Measurements from ENCODE around the gene SNTG2.

The SNTG2 gene

DNA sequence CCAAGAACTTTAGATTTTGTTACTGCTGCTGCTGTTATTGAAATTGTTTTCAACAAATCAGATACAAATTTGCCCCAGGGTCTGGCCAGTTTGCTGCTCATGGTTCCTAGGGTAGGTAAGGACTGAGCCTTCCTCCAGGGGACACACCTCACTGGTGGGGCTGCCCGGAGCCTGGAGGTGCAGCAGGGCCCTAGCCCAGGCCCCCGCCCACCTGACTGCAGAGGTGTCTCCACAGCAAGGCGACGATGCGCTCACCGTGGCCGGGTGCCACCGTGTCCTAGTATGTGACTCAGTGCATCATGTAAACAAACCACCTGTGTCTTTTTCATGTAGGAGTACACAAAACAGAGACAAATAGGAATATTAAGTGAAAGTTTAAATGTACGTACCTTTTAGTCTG lies 309.1 kb downstream of the SNTG2 start:
- TF ChIP-seq, protein P1, sequence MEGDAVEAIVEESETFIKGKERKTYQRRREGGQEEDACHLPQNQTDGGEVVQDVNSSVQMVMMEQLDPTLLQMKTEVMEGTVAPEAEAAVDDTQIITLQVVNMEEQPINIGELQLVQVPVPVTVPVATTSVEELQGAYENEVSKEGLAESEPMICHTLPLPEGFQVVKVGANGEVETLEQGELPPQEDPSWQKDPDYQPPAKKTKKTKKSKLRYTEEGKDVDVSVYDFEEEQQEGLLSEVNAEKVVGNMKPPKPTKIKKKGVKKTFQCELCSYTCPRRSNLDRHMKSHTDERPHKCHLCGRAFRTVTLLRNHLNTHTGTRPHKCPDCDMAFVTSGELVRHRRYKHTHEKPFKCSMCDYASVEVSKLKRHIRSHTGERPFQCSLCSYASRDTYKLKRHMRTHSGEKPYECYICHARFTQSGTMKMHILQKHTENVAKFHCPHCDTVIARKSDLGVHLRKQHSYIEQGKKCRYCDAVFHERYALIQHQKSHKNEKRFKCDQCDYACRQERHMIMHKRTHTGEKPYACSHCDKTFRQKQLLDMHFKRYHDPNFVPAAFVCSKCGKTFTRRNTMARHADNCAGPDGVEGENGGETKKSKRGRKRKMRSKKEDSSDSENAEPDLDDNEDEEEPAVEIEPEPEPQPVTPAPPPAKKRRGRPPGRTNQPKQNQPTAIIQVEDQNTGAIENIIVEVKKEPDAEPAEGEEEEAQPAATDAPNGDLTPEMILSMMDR (conservative IDR thresholded peaks at IDR 0.05; ENCODE audit: low read depth, low read length): no peak
- no peak overlapping the region for H3K4me3 ChIP-seq (ENCODE audit: low read length)
- DNase-seq (ENCODE audit: low read depth): no peak

DNA sequence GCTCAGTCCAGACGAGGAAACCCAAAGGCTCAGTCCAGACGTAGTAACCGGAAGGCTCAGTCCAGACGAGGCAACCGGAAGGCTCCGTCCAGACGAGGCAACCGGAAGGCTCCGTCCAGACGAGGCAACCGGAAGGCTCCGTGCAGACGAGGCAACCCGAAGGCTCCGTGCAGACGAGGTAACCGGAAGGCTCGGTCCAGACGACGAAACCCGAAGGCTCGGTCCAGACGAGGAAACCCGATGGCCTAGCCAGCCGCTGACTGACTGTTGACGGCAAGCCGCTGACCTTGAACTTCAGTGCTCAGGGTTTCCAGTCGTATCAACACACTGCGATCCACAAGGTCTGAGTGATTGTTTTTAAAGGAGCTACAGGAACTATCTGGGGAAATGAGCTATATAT lies 312.0 kb downstream of the SNTG2 start:
- TF ChIP-seq, protein P1 (conservative IDR thresholded peaks at IDR 0.05; ENCODE audit: low read depth, low read length): no peak
- no peak for DNase-seq (ENCODE audit: low read depth)

DNA sequence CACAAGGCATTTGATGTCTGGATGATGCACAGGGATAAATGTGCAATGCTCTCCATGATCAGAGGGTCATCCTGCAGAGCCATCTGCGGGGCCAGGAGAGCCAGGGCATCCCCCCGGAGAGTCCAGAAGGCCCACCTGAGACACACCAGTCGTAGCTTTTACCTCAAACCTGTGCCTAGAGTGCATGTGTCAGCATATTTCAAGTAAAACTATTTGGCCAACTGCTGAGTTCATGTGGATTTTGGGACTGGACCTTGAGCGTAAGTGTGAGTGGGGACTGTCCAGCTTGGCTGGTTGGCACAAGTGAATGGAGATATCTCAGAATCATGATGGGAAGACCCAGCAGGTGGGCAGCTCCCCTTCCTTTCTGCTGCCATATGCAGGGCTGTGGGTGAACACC lies 314.8 kb downstream of the SNTG2 start:
- no peak overlapping the region for H3K4me3 ChIP-seq (ENCODE audit: low read length)
- TF ChIP-seq, protein P1 (conservative IDR thresholded peaks at IDR 0.05; ENCODE audit: low read depth, low read length): no peak
- no peak for DNase-seq (ENCODE audit: low read depth)

More for the DNA sequence above, 312.0 kb downstream of the SNTG2 start:
- no peak overlapping the region for H3K4me3 ChIP-seq (ENCODE audit: low read length)

DNA sequence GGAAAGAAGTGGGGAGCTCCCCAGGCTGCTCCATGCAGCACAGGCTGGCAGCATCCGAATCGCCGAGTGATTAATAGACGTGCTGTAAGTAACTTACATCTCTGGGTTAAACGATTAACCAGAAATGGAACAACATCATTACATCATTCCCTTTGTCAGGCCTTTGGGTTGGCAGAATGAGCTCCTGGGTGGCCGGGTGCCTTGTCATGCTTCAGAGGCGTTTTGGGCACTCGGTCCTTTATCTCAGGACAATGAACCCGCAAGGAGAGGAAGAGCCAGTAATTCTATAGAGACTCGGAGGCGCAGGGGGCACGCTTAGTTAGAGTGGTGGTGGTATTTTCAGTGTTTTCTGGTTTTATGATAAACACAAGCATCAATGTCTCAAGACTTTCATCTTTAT lies 315.7 kb downstream of the SNTG2 start:
- no peak for DNase-seq (ENCODE audit: low read depth)
- H3K4me3 ChIP-seq (ENCODE audit: low read length): no peak overlapping the region
- TF ChIP-seq, protein P1 (conservative IDR thresholded peaks at IDR 0.05; ENCODE audit: low read depth, low read length): no peak

DNA sequence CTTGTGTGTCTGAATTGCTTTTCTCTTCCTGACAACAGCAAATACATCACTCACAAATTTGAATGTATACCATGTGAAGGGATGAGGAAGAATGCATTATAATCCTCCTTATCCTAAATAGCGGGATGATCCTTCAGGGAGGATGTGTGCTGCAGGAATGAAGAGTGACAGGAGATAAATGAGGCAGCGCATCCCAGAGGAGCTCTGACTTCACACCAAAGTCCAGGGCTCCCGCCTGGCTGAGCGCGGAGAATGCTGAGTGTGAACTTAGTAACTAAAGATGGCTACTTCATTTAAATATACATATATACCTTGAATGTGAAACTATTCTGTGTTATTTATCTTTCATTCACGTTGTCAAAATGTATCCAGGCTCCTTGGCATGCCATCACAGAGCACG lies 317.4 kb downstream of the SNTG2 start:
- DNase-seq (ENCODE audit: low read depth): no peak
- no peak overlapping the region for H3K4me3 ChIP-seq (ENCODE audit: low read length)
- TF ChIP-seq, protein P1 (conservative IDR thresholded peaks at IDR 0.05; ENCODE audit: low read depth, low read length): no peak

DNA sequence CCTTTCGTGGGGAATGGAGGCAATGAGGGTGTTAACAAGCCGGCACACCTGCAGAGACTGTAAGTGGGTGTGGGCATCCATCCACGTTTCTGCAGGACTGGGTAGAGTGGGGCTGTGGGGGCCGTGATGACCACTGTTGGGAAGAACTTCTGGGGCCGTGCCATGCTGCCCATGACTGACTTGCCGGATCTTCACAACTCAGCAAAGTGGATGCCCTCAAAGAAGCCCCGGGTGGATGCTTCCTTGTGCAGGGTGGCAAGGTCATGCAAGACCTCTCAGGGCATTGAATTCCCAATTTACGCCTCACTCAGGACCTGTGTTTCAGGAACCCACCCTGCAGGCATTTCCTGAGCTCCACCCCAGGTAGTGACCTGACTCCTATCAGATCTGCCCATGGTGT lies 319.2 kb downstream of the SNTG2 start:
- no peak for DNase-seq (ENCODE audit: low read depth)
- no peak overlapping the region for H3K4me3 ChIP-seq (ENCODE audit: low read length)
- TF ChIP-seq, protein P1 (conservative IDR thresholded peaks at IDR 0.05; ENCODE audit: low read depth, low read length): no peak

DNA sequence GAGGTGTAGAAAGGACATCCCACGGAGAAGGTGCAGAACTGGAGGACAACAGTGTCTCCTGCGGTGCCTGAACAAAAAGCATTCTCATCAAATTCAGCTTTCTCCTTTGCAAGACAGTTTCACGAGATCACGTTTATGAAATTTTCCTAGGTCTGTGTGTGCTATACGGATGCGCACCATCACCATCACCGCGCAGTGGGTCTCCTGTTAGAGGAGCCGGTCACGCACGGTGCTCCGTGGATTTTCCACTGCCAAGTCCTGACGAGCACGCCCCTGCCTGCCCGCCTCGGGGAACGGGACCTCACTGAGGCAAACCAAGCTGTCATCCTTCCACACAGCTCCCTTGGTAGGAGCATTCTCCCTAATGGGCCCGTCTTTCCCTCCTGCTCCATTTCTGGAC lies 322.2 kb downstream of the SNTG2 start:
- DNase-seq (ENCODE audit: low read depth): no peak
- TF ChIP-seq, protein P1 (conservative IDR thresholded peaks at IDR 0.05; ENCODE audit: low read depth, low read length): no peak
- H3K4me3 ChIP-seq (ENCODE audit: low read length): no peak overlapping the region

Measured in retinal pigment epithelial cell (primary cell).